PC-9 (cell line): ENCODE results near the gene BORCS8. TPM values are rescaled to one million over a fixed set of nuclear protein-coding genes. Genes with fewer than 3 reads are reported as not detected.

Experiments
- BruUV-seq: library from RNA; stranded (reverse); fragments of 400-500 nt; replicated peaks from 2 replicates; lab custom pipeline; 2021; lab: Mats Ljungman, UMichigan
- CTCF ChIA-PET: fragments of 300-600 bp; sonication (Branson Sonifier 250); formaldehyde crosslinking; loops from one replicate; lab custom pipeline; 2022; ENCODE audit warnings: antibody characterized with exemption; lab: Charles Lee
- POLR2A ChIA-PET: fragments of 300-600 bp; sonication (Branson Sonifier 250); formaldehyde crosslinking; loops from one replicate; lab custom pipeline; 2022; ENCODE audit warnings: antibody characterized with exemption; ENCODE audit not compliant: unreplicated experiment; lab: Charles Lee
- DNase-seq, 2 experiments: peaks; one replicate each; pipeline versions ENCODE4 v3.0.0 to v3.0.0-alpha.2; 2015 to 2022; ENCODE audit warnings: mixed read lengths in 1 of 2
- H2AFZ ChIP-seq: fragments of 200-600 bp; sonication (generic); 2 replicates; pipeline ENCODE4 v1.8.1; 2017; ENCODE audit warnings: antibody characterized with exemption
- H3F3A ChIP-seq: fragments of 200-600 bp; sonication (generic); 2 replicates; pipeline ENCODE4 v1.8.1; 2017; ENCODE audit warnings: antibody characterized with exemption, mild to moderate bottlenecking, low read depth; ENCODE audit not compliant: insufficient read depth
- H3K27ac ChIP-seq: fragments of 200-600 bp; sonication (generic); 2 replicates; pipeline ENCODE4 v1.6.1; 2016; ENCODE audit warnings: mixed run types
- H3K27me3 ChIP-seq: fragments of 200-600 bp; sonication (generic); 2 replicates; pipeline ENCODE4 v1.6.1; 2016; ENCODE audit warnings: low read depth, mixed run types; ENCODE audit not compliant: insufficient read depth
- H3K36me3 ChIP-seq: fragments of 200-600 bp; sonication (generic); 2 replicates; pipeline ENCODE4 v1.6.1; 2016; ENCODE audit warnings: low read depth, mixed run types
- H3K4me1 ChIP-seq: fragments of 200-600 bp; sonication (generic); replicated peaks from 2 replicates; pipeline ENCODE4 v1.6.1; 2016; ENCODE audit warnings: mixed run types; ENCODE audit not compliant: insufficient read depth
- H3K4me2 ChIP-seq: fragments of 200-600 bp; sonication (generic); 2 replicates; pipeline ENCODE4 v1.6.1; 2017; ENCODE audit warnings: mixed run types
- H3K4me3 ChIP-seq: fragments of 200-600 bp; sonication (generic); 2 replicates; pipeline ENCODE4 v1.6.1; 2016; ENCODE audit warnings: mixed run types
- H3K79me2 ChIP-seq: fragments of 200-600 bp; sonication (generic); 2 replicates; pipeline ENCODE4 v1.6.1; 2017; ENCODE audit warnings: low read depth, mixed run types
- H3K9me2 ChIP-seq: fragments of 200-600 bp; sonication (generic); 2 replicates; pipeline ENCODE4 v1.8.1; 2017; ENCODE audit warnings: mild to moderate bottlenecking; ENCODE audit not compliant: insufficient read depth
- H3K9me3 ChIP-seq: fragments of 200-600 bp; sonication (generic); 2 replicates; pipeline ENCODE4 v1.8.1; 2016; ENCODE audit warnings: low read depth; ENCODE audit not compliant: insufficient read depth
- H4K20me1 ChIP-seq: fragments of 200-600 bp; sonication (generic); 2 replicates; pipeline ENCODE4 v1.8.1; 2017; ENCODE audit not compliant: insufficient read depth
- EZH2 ChIP-seq: fragments of 200-600 bp; sonication (generic); IDR thresholded peaks from 2 replicates; pipeline ENCODE4 v1.8.0; 2017; ENCODE audit warnings: antibody characterized with exemption, low read depth
- intact Hi-C: fragments of 100-400 bp; cut with micrococcal nuclease; formaldehyde crosslinking; loops from one replicate; pipeline ENCODE4 v1.10.0; 2022; ENCODE audit not compliant: unreplicated experiment
- total RNA-seq: library from RNA; stranded (reverse); gene quantifications from 2 replicates; pipeline ENCODE4 v1.2.3, GENCODE V29; 2021
- TF ChIP-seq, protein P1 (sequence below): fragments of 200-600 bp; sonication (generic); conservative IDR thresholded peaks from 2 replicates; pipeline ENCODE4 v1.6.1; 2017; ENCODE audit warnings: mixed run types, antibody characterized with exemption, mild to moderate bottlenecking, moderate library complexity

Gene BORCS8
- total RNA-seq, 1 experiment from 2014 or later, result 23.1 TPM

DNA sequence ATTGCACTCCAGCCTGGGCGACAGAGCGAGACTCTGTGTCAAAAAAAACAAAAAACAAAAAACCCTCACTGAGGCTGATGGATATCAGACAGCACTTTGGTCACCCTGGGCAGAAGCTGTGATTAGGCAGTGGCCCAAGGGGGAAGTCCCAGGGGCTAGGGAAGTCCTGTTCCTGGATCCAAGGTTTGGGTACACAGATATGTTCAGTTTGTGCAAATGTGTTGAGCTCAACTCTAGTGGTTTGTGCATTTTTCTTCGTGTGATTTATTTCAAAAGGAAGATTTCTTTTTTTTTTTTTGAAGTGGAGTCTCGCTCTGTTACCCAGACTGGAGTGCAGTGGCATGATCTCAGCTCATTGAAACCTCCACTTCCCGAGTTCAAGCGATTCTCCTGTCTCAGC, 34.1 kb downstream of the BORCS8 start:
- H3K36me3 ChIP-seq, result no peaks in the 10 kb centered on the region
- no peak for TF ChIP-seq EZH2
- TF ChIP-seq, protein P1, sequence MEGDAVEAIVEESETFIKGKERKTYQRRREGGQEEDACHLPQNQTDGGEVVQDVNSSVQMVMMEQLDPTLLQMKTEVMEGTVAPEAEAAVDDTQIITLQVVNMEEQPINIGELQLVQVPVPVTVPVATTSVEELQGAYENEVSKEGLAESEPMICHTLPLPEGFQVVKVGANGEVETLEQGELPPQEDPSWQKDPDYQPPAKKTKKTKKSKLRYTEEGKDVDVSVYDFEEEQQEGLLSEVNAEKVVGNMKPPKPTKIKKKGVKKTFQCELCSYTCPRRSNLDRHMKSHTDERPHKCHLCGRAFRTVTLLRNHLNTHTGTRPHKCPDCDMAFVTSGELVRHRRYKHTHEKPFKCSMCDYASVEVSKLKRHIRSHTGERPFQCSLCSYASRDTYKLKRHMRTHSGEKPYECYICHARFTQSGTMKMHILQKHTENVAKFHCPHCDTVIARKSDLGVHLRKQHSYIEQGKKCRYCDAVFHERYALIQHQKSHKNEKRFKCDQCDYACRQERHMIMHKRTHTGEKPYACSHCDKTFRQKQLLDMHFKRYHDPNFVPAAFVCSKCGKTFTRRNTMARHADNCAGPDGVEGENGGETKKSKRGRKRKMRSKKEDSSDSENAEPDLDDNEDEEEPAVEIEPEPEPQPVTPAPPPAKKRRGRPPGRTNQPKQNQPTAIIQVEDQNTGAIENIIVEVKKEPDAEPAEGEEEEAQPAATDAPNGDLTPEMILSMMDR, result no peak
- intact Hi-C loops, result no loop called here
- DNase-seq, result no peak
- H3K27me3 ChIP-seq, result no peaks in the 10 kb centered on the region
- no peak overlapping the region for H3K4me2 ChIP-seq
- ChIA-PET CTCF (no interaction called here), POLR2A (no interaction called here)
- no peaks in the 10 kb centered on the region for H3K9me3 ChIP-seq
- H3K9me2 ChIP-seq, result no peaks in the 10 kb centered on the region
- no peak overlapping the region for H3K4me3 ChIP-seq
- H4K20me1 ChIP-seq, result no peaks in the 10 kb centered on the region; the same call in 1 of the 2 replicates
- H3K79me2 ChIP-seq, result no peaks in the 10 kb centered on the region
- H2AFZ ChIP-seq, result no peak overlapping the region
- no peak overlapping the region for H3K27ac ChIP-seq
- H3K4me1 ChIP-seq, result no peaks in the 10 kb centered on the region
- no TSS peak for BruUV-seq
- no peaks in the 10 kb centered on the region for H3F3A ChIP-seq

DNA sequence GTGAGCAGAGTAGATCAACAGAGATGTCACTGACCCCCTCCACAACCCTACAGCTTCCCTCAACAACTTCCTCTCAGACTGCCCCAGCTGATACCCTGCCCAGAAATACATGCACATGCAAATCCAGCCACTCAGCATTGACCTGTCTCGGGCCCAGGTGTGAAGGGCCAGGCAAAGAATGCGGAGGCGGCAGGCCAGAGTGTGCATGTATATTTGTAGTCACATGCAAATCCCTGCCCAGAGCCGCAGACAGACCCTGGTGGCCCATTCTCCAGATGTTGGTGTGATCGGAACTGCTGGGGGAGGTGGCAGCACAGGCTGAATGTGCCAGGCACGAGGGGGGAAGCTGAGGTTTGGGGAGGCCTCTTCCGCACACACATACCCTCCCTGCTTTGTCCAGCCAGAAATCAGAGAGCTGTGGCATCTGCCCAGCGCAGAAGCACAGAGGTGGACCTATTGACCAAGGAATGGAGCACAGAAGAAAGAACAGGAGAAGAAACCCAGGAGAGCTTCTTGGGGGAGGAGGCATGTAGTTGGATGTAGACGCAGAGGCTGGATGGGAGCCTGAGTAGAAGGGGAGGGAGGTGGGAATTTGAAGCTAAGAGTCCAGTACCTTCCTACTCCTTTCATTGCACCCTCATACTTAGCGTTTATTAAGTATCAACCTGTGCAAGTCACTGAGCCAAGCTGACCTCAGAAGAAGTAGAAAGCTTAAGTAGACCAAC, 36.3 kb downstream of the BORCS8 start:
- Histone ChIP-seq H3K4me3 (no peak overlapping the region), H4K20me1 (no peaks in the 10 kb centered on the region; the same call in 1 of the 2 replicates), H3K36me3 (no peaks in the 10 kb centered on the region), H3K79me2 (no peaks in the 10 kb centered on the region), H3K9me3 (no peaks in the 10 kb centered on the region), H3F3A (no peaks in the 10 kb centered on the region), H3K4me2 (no peak overlapping the region), H3K4me1 (no peaks in the 10 kb centered on the region), H3K27me3 (no peaks in the 10 kb centered on the region), H2AFZ (no peak overlapping the region), H3K9me2 (no peaks in the 10 kb centered on the region), H3K27ac (no peak overlapping the region)
- POLR2A ChIA-PET, result no interaction called here
- CTCF ChIA-PET, result no interaction called here
- intact Hi-C loops, result no loop called here
- no TSS peak for BruUV-seq
- DNase-seq, result no peak
- TF ChIP-seq, protein P1, result no peak
- no peak for TF ChIP-seq EZH2

DNA sequence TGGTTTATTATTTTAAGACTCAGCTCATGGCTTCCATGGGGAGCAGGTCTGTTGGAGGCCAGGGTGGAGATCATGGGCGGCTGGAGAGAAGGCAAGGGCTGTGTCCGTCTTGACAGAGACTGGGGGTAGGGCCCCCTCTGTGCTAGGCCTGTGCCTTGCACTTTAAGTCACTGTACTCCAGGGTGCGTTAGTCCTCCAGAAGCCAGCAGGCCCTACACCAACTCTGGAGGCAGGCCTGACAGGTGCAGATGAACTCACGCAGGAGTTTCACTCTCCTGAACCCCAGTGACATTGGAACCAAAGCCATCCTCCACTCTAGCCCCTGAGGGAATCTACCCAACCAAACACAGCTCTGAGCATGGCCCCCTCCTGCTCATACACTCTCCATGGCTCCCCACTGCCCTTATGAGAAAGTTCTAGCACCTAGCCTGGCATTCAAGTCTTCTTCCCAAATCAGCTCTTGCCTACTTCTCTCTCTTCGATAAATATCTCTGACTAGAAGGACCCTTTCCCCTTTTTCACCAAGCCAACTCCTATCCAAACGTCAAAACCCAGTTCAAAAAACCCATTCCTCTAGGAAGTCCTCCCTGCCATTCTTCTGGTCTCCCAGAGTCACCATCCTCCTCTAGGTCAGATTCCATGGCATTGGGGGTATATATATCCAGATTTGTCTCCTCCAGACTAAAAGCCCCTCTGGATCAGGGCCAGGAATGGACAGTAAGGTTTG, 37.0 kb downstream of the BORCS8 start:
- no peak overlapping the region for H3K27ac ChIP-seq
- no peaks in the 10 kb centered on the region for H3K27me3 ChIP-seq
- no peaks in the 10 kb centered on the region for H3K36me3 ChIP-seq
- no peaks in the 10 kb centered on the region for H3K4me1 ChIP-seq
- no peak overlapping the region for H2AFZ ChIP-seq
- no TSS peak for BruUV-seq
- ChIA-PET POLR2A (no interaction called here), CTCF (no interaction called here)
- H3K9me3 ChIP-seq, result no peaks in the 10 kb centered on the region
- no peaks in the 10 kb centered on the region; the same call in 1 of the 2 replicates for H4K20me1 ChIP-seq
- H3K9me2 ChIP-seq, result no peaks in the 10 kb centered on the region
- no peak for TF ChIP-seq EZH2
- TF ChIP-seq, protein P1, result no peak
- intact Hi-C loops, result no loop called here
- no peak for DNase-seq
- no peaks in the 10 kb centered on the region for H3F3A ChIP-seq
- H3K4me2 ChIP-seq, result no peak overlapping the region
- no peak overlapping the region for H3K4me3 ChIP-seq
- H3K79me2 ChIP-seq, result no peaks in the 10 kb centered on the region
